Globus pallidus (tissue), 1 donor: Measurements from ENCODE around the gene ANKRD28.

Experiments
- DNase-seq: peaks from one replicate; pipeline ENCODE4 v3.0.0-alpha.2; 2015; ENCODE audit warnings: low spot score

Gene ANKRD28

GRCh38 chr3:15722877-15723623, 74.7 kb downstream of the ANKRD28 start:
- DNase-seq: no peak

- DNase-seq: no peak
These were observed 81.6 kb downstream of the ANKRD28 start for GRCh38 chr3:15716178-15716577.

DNA sequence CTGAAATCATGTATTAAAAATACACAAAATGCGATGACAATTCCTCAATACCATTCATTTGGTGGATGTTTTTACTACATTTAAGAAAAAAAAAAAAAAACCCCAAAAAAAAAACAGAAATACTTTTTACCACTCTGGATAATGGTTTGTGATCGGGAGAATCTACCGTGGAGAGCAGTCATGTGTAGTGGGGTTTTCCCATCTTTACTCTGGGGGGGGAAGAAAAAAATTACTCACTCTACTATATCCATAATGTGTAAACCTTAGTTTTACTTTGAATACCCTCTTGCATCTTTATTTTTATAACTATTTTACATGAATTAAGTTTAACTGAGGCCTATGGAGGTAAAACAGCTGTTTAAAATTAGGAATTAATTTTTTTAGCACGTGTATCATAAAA, 83.3 kb downstream of the ANKRD28 start:
- DNase-seq: no peak

DNA sequence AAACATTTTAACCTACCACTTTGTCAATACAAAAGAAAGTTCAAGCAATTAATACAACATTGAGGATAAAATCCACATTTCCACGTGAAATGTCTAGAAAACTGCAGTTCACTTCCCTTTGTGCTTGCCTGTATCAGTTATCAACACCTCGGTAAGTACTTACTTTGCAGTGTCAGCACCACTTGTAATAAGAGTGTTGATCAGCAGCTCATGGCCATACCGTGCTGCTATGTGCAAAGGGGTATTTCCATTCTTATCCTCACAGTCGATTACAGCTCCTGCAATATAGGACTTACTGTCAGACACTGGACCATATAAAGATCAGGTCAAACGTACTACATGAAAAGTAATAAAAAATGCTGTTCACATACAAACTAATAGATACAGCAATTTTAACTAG, 84.4 kb downstream of the ANKRD28 start:
- no peak for DNase-seq

DNA sequence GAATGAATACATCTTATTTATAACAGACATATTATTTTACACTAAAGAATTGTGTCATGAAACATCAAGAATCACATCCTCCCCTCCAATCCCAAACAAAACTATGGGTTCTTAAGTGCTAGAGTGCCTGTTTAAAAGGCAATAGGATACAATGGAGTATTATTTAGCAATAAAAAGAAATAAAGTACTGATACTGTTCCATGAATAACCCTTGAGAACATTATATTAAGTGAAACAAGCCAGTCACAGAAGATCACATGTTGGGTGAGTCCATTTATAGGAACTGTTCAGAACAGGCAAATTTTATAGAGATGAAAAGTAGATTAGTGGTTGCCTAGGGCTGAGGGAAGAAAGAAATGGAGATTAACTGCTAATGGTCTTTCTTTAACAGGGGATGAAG, 86.5 kb downstream of the ANKRD28 start:
- no peak for DNase-seq

DNA sequence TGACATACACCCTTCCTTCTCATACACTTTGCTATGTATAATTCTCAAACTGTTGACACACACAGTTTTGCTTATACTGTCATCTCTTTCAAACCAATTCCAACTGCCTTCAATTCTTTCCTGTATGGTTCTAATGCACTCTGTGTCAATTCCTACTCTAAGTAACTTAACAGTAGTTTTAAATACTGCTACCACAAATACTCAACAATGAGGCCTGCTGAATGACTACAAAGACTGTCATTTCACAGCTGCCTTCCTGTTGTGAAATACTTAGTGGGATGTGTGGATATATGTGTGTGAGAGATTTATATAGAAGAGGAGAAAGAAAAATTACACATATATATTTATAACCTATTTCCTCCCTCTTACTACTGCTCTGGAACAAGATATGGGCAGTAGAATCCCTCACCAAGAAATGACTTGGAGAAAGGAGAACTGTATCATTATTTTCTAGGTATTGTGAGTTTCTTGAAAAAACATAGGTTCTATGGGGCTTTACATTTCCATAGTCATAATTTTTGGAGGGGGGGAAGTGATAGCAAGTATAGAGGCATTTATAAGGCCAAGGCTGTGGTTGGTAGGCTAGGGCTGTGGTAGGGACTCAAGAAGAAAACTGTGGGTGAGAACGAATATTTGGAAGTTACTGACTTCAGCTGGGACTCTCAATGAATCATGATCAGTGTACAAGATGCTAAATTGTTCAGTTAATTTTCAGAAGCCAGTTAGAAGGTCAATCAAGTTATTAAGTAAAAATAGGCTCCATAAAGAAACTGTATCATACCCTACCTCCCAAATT, 88.7 kb downstream of the ANKRD28 start:
- DNase-seq: no peak

GRCh38 chr3:15707779-15708178, 90.0 kb downstream of the ANKRD28 start:
- no peak for DNase-seq

DNA sequence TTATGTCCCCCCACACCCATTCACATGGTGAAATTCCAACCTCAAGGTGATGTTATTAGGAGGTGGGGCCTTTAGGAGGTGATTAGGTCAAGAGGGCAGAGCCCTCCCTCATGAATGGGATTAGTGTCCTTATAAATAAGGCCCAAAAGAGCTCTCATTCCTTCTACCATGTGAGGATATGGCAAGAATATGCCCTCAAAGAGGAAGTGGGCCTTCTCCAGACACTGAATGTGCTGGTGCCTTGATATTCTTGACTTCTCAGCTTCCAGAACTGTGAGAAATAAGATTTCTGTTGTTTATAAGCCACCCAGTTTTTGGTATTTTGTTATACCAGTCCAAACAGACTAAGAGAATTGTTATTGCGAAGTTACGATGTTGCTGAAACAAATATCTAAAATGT, 94.4 kb downstream of the ANKRD28 start:
- no peak for DNase-seq

DNA sequence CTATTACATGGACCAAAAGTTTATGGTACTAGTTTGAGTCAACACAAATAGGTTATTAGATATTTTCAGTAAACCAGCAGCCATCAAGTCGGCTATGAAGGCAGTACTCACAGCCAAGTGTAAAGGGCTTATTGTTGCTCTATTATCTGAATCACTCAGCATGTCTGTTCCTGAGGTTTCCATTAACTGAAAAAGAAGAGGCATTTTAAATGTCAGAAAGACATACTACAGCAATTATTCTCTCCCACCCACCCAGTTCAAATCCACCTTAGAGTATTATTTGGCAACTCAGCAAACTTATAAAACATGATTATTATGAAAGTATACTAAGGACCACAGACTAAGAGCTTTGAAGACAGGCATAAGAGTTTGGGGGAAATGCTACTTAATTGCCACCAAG, 103.2 kb downstream of the ANKRD28 start:
- DNase-seq: peak; percentile 45

DNA sequence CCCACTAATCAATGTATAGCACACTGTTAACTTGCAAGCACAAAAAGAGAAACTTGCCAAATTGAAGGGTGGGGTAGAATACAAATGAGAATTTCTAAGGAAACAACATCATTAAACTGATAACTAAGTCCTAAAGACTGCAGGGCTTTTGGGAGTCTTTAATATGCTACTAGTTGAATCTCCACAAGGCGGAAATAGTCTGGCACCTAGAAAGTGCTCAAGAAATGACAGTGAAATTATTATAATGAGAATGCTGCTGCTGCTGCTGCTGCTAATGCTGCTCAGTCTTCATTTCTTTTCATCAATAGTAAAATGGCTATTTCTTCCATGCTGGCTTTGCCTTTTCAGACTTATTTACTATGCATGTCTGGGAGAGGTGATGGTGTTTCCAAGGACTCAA, 104.4 kb downstream of the ANKRD28 start:
- no peak for DNase-seq

- DNase-seq: no peak
These were observed 107.0 kb downstream of the ANKRD28 start for GRCh38 chr3:15690748-15691147.

DNA sequence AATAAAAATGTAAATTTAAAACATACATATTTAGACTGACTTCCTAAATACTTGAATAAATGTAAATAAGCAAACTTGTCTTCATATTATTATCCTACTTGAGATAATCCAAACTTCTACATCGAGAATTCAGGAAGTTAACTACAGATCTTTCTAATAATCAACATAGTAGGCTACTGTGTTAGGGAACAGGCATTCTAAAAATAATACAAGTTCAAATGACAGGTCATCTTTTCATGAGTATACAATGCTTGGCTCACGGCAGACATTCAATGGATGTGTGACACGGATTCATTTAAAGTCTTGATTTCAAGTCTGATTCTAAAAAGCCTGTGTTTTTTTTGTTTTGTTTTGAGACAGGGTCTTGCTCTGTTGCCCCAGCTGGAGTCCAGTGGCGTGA, 107.5 kb downstream of the ANKRD28 start:
- DNase-seq: no peak

DNA sequence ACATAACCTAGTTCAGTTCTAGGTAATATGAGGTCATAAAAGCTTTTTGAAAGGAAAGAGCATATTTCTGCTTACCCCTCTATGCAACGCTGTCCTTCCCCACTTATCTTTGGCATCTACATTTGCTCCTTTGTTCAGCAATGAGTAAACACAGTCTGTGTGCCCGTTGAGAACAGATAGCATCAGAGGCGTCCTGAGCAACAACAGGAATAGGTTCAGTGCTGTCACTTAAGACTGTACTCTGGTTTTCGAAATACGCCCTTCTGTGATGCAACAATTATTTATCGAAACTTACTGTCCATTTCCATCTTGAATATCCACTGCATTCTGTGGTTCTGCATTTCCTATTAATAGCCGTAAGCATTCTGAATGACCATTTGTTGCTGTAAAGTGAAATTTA, 111.9 kb downstream of the ANKRD28 start:
- peak; percentile 55 for DNase-seq

GRCh38 chr3:15683253-15683652, 114.5 kb downstream of the ANKRD28 start:
- DNase-seq: peak; percentile 66

DNA sequence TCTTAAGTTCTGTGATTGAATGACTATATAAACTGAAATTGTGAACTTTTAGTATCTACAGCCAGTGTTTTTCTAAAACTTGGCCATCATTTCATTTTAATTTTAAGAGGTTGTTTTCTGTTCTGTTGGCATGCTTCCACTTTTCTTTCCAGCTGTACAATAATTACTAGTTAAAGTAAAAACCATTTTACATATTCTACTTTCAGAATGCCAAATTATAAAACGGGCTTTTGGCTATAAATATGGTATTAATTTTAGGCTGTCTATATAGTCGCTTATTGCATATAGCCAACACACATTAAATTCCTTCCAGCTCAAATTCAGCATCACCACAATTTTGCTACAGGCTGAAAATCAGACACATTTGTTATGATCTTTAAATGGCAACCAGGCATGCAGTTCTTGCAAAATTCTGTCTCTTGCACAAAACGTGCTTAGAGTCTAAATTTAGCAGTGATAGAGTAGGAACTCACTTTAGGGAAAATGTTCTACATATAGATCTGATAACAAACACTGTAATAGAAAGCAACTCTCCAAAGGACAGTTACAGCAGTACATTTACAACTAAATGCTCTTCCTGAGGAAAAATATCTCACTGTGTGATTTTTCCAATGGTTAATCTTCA, 115.1 kb downstream of the ANKRD28 start:
- DNase-seq: no peak

DNA sequence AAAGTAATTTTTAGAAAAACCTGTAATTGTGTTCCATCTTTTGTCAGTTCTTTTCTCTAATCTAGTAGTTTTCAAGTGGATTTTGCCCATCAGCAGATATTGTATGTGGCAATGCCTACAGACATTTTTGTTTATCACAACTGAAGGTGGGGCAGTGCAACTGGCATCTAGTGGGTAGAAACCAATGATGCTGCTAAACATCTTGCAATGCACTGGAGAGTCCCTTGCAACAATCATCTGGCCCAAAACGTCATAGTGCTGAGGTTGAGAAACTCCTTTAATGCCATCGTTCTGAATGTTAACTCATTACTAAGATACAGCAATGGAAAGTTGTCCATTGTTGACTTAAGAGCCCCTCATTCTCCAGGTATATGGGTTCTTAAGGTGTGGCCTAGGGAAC, 116.1 kb downstream of the ANKRD28 start:
- DNase-seq: no peak

- no peak for DNase-seq
These were observed 118.5 kb downstream of the ANKRD28 start for GRCh38 chr3:15679306-15679705.

DNA sequence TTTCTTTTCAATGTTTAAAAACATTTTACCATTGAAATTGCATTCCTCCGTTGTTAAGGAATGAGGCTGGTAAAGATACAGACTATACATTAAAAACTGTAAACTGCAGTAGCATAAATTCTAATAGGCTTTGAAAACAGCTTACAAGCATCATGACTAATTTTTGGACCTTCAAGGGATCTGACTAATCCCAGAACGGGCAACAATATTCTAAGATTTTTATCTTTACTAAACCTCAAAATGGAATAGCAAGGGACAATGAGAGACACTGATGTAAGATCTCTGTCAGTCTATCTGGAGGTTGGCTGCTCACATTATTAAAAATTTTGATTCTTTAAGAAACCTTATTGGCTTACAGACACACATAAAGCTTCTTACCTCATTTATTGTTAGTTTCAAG, 121.5 kb downstream of the ANKRD28 start:
- no peak for DNase-seq

DNA sequence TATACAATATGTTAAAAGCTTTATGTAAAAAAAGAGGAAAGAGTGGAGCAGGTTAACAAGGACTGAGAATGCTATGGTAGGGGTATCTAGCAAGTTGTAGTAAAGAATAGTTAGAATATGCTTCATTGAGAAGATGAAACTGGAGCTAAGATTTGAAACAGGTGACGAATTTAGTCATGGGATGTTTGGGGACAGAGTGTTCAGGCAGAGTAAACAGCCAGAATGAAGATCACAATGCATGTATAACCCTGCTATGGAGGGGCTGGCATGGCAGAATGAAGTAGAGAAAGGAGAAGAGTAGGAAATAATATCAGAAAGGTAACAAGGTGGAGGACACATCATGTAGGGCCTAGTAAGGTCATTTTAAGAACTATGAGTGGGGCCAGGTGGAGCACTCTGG, 124.2 kb downstream of the ANKRD28 start:
- no peak for DNase-seq

GRCh38 chr3:15667484-15667883, 130.3 kb downstream of the ANKRD28 start:
- no peak for DNase-seq

DNA sequence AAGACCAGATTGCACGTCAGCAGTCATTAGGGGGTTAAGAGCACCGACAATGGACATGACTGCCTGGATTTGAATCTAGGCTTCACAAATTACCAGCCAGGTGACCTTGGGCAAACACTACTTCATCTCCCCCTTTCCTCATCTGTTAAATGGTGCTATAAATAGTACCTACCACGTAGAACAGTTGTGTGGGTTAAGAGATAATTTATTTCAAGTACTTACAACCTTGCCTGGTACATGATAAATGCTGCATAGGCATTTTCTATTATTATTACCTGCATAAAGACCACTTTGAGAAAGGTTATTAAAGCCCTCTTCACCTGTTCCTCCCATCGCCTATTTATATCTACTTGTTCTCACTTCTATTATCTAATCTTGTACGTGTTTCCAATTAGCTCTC, 131.5 kb downstream of the ANKRD28 start:
- DNase-seq: no peak

GRCh38 chr3:15665510-15666150, 132.1 kb downstream of the ANKRD28 start:
- no peak for DNase-seq

- DNase-seq: no peak
These were observed 133.6 kb downstream of the ANKRD28 start for GRCh38 chr3:15664144-15664543.
